ENCODE data around the gene HEATR5B. TPM values are rescaled to one million over a fixed set of nuclear protein-coding genes. Genes with fewer than 3 reads are reported as not detected.

HEATR5B gene
- total RNA-seq, 4 donors from 2014 or later, result 25.6 to 65.3 (median 45.3) TPM

- no peak overlapping the region for H3K27ac ChIP-seq
- WGBS, result 88% methylated on average over 6 of the region's 6 CpGs
- no peak for DNase-seq (ENCODE audit: low spot score in 2 of 2)
- H3K4me3 ChIP-seq, result no peak overlapping the region
- no peaks in the 10 kb centered on the region for H3K4me1 ChIP-seq
- H3K27me3 ChIP-seq, result no peaks in the 10 kb centered on the region
- TF ChIP-seq CTCF (IDR thresholded peaks at IDR 0.05), result no peak
- no peak for TF ChIP-seq POLR2A (IDR thresholded peaks at IDR 0.05)
- no peak for TF ChIP-seq EP300 (IDR thresholded peaks at IDR 0.05)
- TF ChIP-seq POLR2AphosphoS5 (IDR thresholded peaks at IDR 0.05), result no peak
- peaks cover 83% of the 10 kb centered on the region for H3K36me3 ChIP-seq
- no peaks in the 10 kb centered on the region for H3K9me3 ChIP-seq
These were observed 15.5 kb downstream of the HEATR5B start for GRCh38 chr2:37068686-37069085.

GRCh38 chr2:37061776-37062175 is 22.4 kb downstream of the HEATR5B start:
- H3K36me3 ChIP-seq, result peaks cover 86% of the 10 kb centered on the region
- 92% methylated on average over 5 of the region's 5 CpGs for WGBS

GRCh38 chr2:37061013-37061711 is 23.0 kb downstream of the HEATR5B start:
- no peak for TF ChIP-seq POLR2AphosphoS5 (IDR thresholded peaks at IDR 0.05)
- no peak for TF ChIP-seq EP300 (IDR thresholded peaks at IDR 0.05)
- TF ChIP-seq POLR2A (IDR thresholded peaks at IDR 0.05), result no peak
- no peak for TF ChIP-seq CTCF (IDR thresholded peaks at IDR 0.05)
- no peak for DNase-seq (ENCODE audit: low spot score in 2 of 2)
- H3K9me3 ChIP-seq, result no peaks in the 10 kb centered on the region
- H3K36me3 ChIP-seq, result peaks cover 86% of the 10 kb centered on the region
- H3K27me3 ChIP-seq, result no peaks in the 10 kb centered on the region
- H3K4me1 ChIP-seq, result no peaks in the 10 kb centered on the region
- H3K4me3 ChIP-seq, result no peak overlapping the region
- no peak overlapping the region for H3K27ac ChIP-seq

More at GRCh38 chr2:37061776-37062175, 22.4 kb downstream of the HEATR5B start:
- no peaks in the 10 kb centered on the region for H3K9me3 ChIP-seq
- no peak overlapping the region for H3K27ac ChIP-seq
- H3K4me3 ChIP-seq, result no peak overlapping the region
- no peaks in the 10 kb centered on the region for H3K4me1 ChIP-seq
- DNase-seq (ENCODE audit: low spot score in 2 of 2), result no peak
- no peaks in the 10 kb centered on the region for H3K27me3 ChIP-seq
- no peak for TF ChIP-seq EP300 (IDR thresholded peaks at IDR 0.05)
- TF ChIP-seq POLR2AphosphoS5 (IDR thresholded peaks at IDR 0.05), result no peak
- TF ChIP-seq POLR2A (IDR thresholded peaks at IDR 0.05), result no peak
- no peak for TF ChIP-seq CTCF (IDR thresholded peaks at IDR 0.05)

- TF ChIP-seq CTCF (IDR thresholded peaks at IDR 0.05), result no peak
- no peak for TF ChIP-seq POLR2AphosphoS5 (IDR thresholded peaks at IDR 0.05)
- no peak for TF ChIP-seq POLR2A (IDR thresholded peaks at IDR 0.05)
- no peak for TF ChIP-seq EP300 (IDR thresholded peaks at IDR 0.05)
- DNase-seq (ENCODE audit: low spot score in 2 of 2), result no peak
- WGBS, result 80% methylated on average over 7 of the region's 7 CpGs
- no peaks in the 10 kb centered on the region for H3K9me3 ChIP-seq
- peaks cover 86% of the 10 kb centered on the region for H3K36me3 ChIP-seq
- no peak overlapping the region for H3K4me3 ChIP-seq
- H3K27me3 ChIP-seq, result no peaks in the 10 kb centered on the region
- no peaks in the 10 kb centered on the region for H3K4me1 ChIP-seq
- H3K27ac ChIP-seq, result no peak overlapping the region
These were observed 23.7 kb downstream of the HEATR5B start for GRCh38 chr2:37060446-37060845.

- no peaks in the 10 kb centered on the region for H3K9me3 ChIP-seq
- H3K27me3 ChIP-seq, result no peaks in the 10 kb centered on the region
- H3K4me3 ChIP-seq, result no peak overlapping the region
- TF ChIP-seq EP300 (IDR thresholded peaks at IDR 0.05), result no peak
- TF ChIP-seq CTCF (IDR thresholded peaks at IDR 0.05), result no peak
- TF ChIP-seq POLR2AphosphoS5 (IDR thresholded peaks at IDR 0.05), result no peak
- no peak for TF ChIP-seq POLR2A (IDR thresholded peaks at IDR 0.05)
- H3K4me1 ChIP-seq, result no peaks in the 10 kb centered on the region
- no peak for DNase-seq (ENCODE audit: low spot score in 2 of 2)
- H3K36me3 ChIP-seq, result peaks cover 83% of the 10 kb centered on the region
- no peak overlapping the region for H3K27ac ChIP-seq
- 97% methylated on average over 3 of the region's 3 CpGs for WGBS
These were observed 24.3 kb downstream of the HEATR5B start for GRCh38 chr2:37059841-37060240.

Data from suprapubic skin (tissue), 4 donors.